ENCODE results near the gene SLC16A12. TPM values are rescaled to one million over a fixed set of nuclear protein-coding genes. Genes with fewer than 3 reads are reported as not detected.

The SLC16A12 gene
- total RNA-seq, 1 experiment from 2014 or later: 0.77 TPM

DNA sequence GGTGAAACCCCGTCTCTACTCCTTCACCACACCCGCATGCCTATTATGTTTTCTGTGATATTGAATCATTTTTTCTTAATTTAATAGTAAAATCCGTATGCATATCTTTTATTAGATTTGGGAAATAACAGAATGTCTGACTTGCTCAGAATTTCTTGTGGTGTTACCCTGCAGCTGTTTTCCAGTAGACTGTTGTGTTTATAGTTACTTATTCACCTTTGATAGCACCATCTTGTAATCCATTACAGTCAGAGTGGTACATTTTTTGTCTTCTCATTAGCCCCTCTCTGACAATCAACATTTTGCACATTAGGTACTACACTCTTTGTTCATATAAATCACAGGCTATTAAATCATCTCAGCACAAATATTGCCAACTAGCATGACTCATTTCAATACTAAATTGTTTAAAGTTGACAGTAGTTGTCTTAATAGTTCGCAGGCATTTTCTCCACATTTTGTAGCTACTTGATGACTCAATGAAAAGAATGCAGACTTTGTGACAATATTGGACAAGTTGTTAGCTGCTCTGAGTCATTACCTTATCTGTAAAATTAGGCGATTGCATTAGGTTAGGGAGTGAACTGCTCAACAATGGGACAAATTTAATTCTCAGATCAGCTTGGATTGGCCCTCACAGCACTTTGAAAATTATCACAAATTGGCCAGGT is 17.8 kb upstream of the SLC16A12 start:
- H3K27ac Mint-ChIP-seq: no peak overlapping the region
- Histone ChIP-seq H3K79me2 (ENCODE audit: insufficient read depth, low read length) (no peaks in the 10 kb centered on the region), H2AK5ac (ENCODE audit: insufficient read length, low read length) (no peak overlapping the region), H2AFZ (ENCODE audit: low read length) (no peak overlapping the region), H2BK20ac (ENCODE audit: low read depth, low read length, poor library complexity, severe bottlenecking) (no peak overlapping the region), H3K23me2 (ENCODE audit: insufficient read length, low read depth, low read length, poor library complexity, severe bottlenecking) (no peaks in the 10 kb centered on the region), H2BK5ac (ENCODE audit: insufficient read length, low read length) (no peak overlapping the region), H3K27me3 (ENCODE audit: insufficient read depth, low read length) (peaks cover 2% of the 10 kb centered on the region; the same call in 1 of the 2 replicates), H2BK120ac (ENCODE audit: low read depth, low read length, poor library complexity, severe bottlenecking) (no peak overlapping the region), H3K23ac (ENCODE audit: insufficient read length, low read depth, low read length) (no peak overlapping the region), H4K20me1 (ENCODE audit: control insufficient read depth, insufficient read depth, insufficient read length) (no peaks in the 10 kb centered on the region), H3K79me1 (ENCODE audit: insufficient read depth, low read depth, low read length, poor library complexity, severe bottlenecking) (no peaks in the 10 kb centered on the region), H3K9me3 (ENCODE audit: control insufficient read depth, low read depth, low read length) (no peaks in the 10 kb centered on the region), H4K5ac (ENCODE audit: insufficient read length, low read depth, low read length) (no peak overlapping the region), H3K4me1 (ENCODE audit: insufficient read depth, low read length) (no peaks in the 10 kb centered on the region), H3K56ac (ENCODE audit: insufficient read length, low read depth, low read length) (no peak overlapping the region), H2BK15ac (ENCODE audit: low read depth, low read length) (no peak overlapping the region), H3K14ac (ENCODE audit: insufficient read depth, low read length) (no peak overlapping the region), H3K27ac (ENCODE audit: insufficient read length, low read depth, low read length) (no peak overlapping the region), H3K4me2 (ENCODE audit: insufficient read depth, insufficient read length, low read length) (no peak overlapping the region), H3K18ac (ENCODE audit: insufficient read length, low read depth, low read length) (no peak overlapping the region), H4K91ac (ENCODE audit: insufficient read length, low read depth, low read length) (no peak overlapping the region), H3K9ac (ENCODE audit: extremely low read depth, insufficient read length, low read length) (no peak overlapping the region), H4K8ac (replicated peaks; ENCODE audit: insufficient read length, low read depth, low read length) (no peak overlapping the region), H2BK12ac (ENCODE audit: insufficient read length, low read depth, low read length) (no peak overlapping the region), H3T11ph (ENCODE audit: low read length) (no peak overlapping the region), H3K4ac (ENCODE audit: low read depth, low read length) (no peak overlapping the region)
- peaks cover 0 to 4% (median 2%) of the 10 kb centered on the region in 3 experiments; a peak in 2 of 7 replicates for H3K36me3 Mint-ChIP-seq (ENCODE audit: insufficient read depth in 1 of 3, low read depth in 3 of 3)
- no CpG with 5 or more reads among the region's 5 CpGs for WGBS (ENCODE audit: extremely low coverage, insufficient read length, low lambda C conversion rate)
- no peaks in the 10 kb centered on the region; the same call in 1 of the 2 replicates for H3K27me3 Mint-ChIP-seq (ENCODE audit: low read depth)
- no peak for DNase-seq
- H3K9me3 Mint-ChIP-seq: peaks cover 2% of the 10 kb centered on the region in 2 experiments; a peak in 3 of 5 replicates
- TF ChIP-seq, protein P1, sequence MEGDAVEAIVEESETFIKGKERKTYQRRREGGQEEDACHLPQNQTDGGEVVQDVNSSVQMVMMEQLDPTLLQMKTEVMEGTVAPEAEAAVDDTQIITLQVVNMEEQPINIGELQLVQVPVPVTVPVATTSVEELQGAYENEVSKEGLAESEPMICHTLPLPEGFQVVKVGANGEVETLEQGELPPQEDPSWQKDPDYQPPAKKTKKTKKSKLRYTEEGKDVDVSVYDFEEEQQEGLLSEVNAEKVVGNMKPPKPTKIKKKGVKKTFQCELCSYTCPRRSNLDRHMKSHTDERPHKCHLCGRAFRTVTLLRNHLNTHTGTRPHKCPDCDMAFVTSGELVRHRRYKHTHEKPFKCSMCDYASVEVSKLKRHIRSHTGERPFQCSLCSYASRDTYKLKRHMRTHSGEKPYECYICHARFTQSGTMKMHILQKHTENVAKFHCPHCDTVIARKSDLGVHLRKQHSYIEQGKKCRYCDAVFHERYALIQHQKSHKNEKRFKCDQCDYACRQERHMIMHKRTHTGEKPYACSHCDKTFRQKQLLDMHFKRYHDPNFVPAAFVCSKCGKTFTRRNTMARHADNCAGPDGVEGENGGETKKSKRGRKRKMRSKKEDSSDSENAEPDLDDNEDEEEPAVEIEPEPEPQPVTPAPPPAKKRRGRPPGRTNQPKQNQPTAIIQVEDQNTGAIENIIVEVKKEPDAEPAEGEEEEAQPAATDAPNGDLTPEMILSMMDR (conservative IDR thresholded peaks at IDR 0.05): no peak
- H3K4me3 Mint-ChIP-seq: no peak overlapping the region
- H3K4me1 Mint-ChIP-seq: peaks cover under 1 to 3% of the 10 kb centered on the region in 2 experiments; a peak in 1 of 4 replicates

All from H9 (cell line).